Pons (tissue), 1 donor: ENCODE results near the gene IQGAP2.

Source experiments
- DNase-seq: peaks from one replicate; pipeline ENCODE4 v3.0.0-alpha.2; 2016; ENCODE audit warnings: low spot score

IQGAP2 gene

GRCh38 chr5:76751291-76751690 lies 348.2 kb downstream of the IQGAP2 start:
- DNase-seq, result no peak

- DNase-seq, result no peak
Observed at GRCh38 chr5:76754668-76755078, 351.6 kb downstream of the IQGAP2 start.

GRCh38 chr5:76755779-76756637 lies 352.9 kb downstream of the IQGAP2 start:
- no peak for DNase-seq

GRCh38 chr5:76757049-76757448 lies 354.0 kb downstream of the IQGAP2 start:
- no peak for DNase-seq
